Stimulated activated CD4-positive, alpha-beta T cell treated with anti-CD3 and anti-CD28 coated beads, TNF-alpha, amount 100 ng/mL, for 48 hours (primary cell): ENCODE measurements around the gene ALDH1L2.
"Not testable (repeated sequence)": the region's sequence is repeated elsewhere in the genome, so short reads cannot be mapped to it uniquely, and the experiment has no call there.

Experiments used
- DNase-seq, 3 donors: peaks; one replicate each; pipeline ENCODE4 v3.0.0-alpha.2; 2020; ENCODE audit warnings: low read depth in 3 of 3

Gene ALDH1L2

DNA sequence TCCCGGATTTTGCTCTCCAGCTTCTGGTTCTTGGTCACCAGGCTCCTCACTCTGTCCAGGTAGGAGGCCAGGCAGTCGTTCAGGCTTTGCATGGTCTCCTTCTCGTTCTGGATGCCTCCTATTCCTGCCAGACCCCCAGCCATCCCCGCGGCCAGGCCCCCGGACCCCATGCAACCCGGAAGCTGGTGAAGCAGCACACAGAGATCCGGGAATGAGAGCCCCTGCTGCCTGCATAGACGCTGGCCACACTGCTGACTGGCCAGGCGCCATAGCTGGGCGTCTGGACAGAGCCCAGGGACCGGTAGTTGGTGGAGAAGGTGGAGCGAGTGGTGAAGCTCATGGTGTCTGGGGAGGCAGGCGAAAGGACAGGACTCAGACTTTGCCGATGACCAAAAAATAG is 106.6 kb downstream of the ALDH1L2 start:
- DNase-seq = not testable (repeated sequence)

- DNase-seq = no peak
Observed at GRCh38 chr12:104976703-104977102, 107.6 kb downstream of the ALDH1L2 start.

DNA sequence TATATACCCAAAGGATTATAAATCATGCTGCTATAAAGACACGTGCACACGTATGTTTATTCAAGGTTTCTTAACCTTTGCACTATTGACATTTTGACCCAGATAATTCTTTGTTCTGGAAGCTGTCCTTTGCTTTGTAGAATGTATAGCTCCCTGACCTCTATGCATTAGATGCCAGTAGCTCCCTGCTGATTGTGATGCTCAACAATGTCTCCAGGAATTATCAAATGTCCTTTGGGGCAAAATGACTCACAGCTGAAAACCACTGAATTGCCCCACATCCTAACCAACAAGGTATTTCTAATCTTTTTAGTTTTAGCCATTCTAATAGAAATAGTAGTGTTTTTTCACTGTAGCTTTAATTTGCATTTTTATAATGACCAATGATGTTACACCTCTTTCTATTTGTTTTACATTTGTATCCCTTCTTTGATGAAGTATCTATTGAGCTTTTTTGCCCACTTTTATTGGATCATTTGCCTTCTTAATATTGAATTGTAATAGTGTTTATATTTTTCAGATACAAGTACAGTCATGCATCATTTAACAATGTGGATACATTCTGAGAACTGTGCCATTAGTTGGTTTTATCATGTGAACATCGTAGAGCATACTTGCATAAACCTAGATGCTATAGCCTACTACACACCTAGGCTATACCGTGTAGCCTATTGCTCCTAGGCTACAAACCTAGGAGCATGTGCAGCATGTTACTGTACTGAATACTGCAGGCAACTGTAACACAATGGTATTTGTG is 108.5 kb downstream of the ALDH1L2 start:
- DNase-seq = no peak

DNA sequence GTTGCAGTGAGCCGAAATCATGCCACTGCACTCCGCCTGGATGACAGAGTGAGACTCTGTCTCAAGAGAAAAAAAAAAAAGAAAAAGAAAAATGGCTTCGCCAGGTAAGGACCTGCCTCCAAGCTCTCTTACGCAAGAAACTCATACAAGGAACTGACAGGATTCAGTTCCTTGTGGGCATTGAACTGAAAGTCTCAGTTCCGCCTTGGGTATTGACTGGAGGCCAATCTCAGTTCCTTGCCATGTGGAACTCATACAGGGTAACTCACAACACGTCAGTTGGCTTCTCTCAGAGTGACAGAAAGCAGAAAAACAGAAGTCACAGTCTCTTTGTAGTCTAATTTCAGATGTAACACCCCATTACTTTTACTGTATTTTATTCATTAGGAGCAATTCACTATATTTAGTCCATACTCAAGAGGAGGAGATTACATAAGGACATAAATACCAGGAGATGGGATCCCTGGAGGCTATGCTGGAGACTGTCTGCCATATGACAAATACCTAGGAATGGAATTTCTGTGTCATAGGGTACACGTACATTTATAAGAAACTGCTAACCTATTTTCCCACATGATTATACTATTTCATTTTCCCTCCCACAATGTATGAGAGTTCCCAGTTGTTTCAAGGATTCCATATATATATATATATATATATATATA is 109.5 kb downstream of the ALDH1L2 start:
- no peak for DNase-seq

- DNase-seq = no peak
Observed at GRCh38 chr12:104973250-104973649, 111.0 kb downstream of the ALDH1L2 start.

DNA sequence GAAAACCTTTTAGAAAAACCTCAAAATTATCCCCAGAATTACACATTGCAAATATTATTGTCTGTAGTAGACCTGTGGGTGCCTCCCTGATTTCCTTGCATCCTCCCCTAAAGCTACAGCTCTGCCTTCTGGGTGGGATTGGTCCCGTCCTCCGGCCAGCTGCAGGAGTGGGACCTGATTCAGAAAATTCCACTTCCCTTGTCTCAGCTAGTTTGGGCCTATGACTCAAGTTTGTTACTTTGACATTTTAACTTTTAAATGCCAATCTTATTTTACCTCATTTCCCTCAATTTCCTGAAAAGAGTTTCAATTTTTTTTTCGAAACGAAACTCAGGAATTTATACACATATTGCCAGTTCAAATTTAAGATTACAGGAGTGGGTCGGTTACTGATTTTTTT is 113.0 kb downstream of the ALDH1L2 start:
- DNase-seq = no peak
